ENCODE data around the gene DNAJB5.
"Not testable (repeated sequence)": the region's sequence is repeated elsewhere in the genome, so short reads cannot be mapped to it uniquely, and the experiment has no call there.

Gene DNAJB5

GRCh38 chr9:35000535-35001284, 11.2 kb downstream of the DNAJB5 start:
- DNase-seq (ENCODE audit: low spot score), result peak; percentile 68

- no peak for DNase-seq (ENCODE audit: low spot score)
These were observed 11.7 kb downstream of the DNAJB5 start for GRCh38 chr9:35001285-35001677.

DNA sequence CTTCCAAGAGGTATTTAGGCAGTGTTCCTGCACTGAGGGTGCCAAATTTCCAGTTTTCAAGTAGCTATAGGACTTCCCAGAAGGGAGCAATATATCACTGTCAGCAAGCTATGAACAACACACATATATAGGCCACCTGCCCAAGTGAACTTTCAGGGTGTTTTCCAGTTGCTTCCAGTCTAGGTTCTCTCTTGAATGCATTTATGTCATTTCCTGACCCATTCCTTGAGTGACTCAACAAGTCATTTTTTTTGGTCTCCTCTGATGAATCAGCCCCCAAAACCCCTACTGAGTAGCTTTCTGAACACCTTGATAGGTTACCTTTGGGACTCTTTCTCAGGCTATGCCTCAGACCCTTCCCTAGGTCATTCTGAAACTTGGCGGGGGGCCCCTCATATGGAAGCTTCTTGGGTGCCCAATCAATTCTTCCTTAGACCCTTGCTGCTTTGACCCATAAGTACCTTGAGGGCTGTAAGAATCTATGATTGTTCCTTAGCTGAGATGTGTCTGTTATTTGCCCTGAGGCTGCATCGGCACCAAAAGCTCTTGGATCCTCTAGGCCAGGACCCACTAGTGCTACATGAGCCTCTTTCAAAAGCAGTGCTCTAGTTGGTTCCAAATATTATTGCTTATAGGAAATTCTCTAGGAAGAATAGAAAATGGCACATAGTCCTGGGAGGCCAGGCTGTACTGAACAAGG, 12.4 kb downstream of the DNAJB5 start:
- peak; percentile 2 for DNase-seq (ENCODE audit: low spot score)

- peak; percentile 0 for DNase-seq (ENCODE audit: low spot score)
These were observed 13.1 kb downstream of the DNAJB5 start for GRCh38 chr9:35002623-35003022.

DNA sequence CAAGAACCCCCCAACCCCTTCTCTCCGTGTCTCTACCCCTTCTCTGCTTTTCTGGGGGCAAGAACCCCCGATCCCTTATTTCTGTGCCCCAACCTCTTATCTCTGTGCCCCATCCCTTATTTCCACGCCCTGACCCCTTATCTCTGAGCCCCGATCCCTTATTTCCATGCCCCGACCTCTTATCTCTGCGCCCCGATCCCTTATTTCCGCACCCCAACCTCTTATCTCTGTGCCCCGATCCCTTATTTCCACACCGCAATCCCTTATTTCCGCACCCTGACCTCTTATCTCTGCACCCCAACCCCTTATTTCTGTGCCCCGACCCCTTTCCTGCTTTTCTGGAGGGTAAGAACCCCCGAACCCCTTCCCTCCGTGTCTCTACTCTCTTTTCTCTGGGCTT, 14.8 kb downstream of the DNAJB5 start:
- DNase-seq (ENCODE audit: low spot score), result not testable (repeated sequence)

DNA sequence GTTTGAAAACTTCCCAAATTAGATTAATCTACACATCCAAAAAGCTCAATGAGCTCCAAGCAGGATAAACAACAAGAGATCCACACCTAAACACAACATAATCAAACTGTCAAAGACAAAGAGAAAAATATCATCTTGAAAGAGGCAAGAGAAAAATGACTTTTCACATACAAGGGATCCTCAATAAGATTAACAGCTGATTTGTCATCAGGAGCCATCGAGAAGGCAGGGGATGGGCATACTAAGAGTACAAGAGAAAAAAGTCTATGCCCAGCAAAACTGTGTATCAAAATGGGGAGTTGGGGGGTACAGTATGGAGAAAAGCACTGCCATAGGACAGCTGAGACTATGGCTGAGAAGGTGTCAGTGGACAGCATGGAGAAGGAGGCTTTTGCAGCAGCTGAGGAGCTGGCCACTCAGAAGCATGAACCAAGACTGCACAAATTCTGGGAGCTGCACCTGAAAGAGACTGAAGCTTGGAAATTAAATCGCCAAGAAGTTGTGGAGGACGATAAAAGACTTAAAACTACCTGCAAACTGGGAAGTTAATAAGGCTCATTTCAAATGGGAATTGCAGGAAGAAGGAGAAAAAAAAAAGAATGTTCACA, 20.9 kb downstream of the DNAJB5 start:
- DNase-seq (ENCODE audit: low spot score), result no peak

DNA sequence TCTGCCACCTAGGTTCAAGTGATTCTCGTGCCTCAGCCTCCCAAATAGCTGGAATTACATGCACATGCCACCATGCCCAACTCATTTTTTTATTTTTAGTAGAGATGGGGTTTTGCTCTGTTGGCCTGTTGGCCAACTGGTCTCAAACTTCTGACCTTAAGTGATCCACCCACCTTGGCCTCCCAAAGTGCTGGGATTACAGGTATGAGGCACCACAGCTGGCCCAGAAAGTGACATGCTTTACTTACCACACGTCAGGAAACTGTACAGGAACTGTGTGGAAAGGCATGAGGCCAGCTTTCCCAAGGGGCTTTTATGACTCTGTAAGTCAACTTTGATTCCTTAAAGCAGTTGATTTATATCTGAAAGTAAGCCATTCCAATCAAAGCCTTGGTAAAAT, 25.0 kb downstream of the DNAJB5 start:
- DNase-seq (ENCODE audit: low spot score), result no peak

DNA sequence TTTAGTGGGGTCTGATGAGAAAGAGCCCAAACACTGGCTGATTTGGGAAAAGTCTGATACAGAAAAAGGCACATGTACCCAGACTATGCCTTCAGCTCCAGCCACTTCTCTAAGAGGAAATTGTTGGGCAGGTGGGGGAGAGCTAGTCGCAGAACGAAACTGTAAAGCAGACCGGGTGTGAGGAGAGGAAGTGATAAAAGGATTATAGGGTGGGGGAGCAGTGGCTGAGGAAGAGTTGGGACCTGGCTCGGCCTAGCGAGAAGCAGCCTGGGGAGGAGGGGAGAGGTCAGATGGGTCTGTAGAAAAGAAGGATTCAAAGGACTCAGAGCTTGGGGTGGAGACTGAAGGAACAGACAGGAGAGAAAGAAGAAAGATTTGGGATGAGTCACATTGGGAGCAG, 33.9 kb downstream of the DNAJB5 start:
- not testable (repeated sequence) for DNase-seq (ENCODE audit: low spot score)

GRCh38 chr9:35026671-35027070, 37.1 kb downstream of the DNAJB5 start:
- no peak for DNase-seq (ENCODE audit: low spot score)

GRCh38 chr9:35027374-35027773, 37.8 kb downstream of the DNAJB5 start:
- no peak for DNase-seq (ENCODE audit: low spot score)

DNA sequence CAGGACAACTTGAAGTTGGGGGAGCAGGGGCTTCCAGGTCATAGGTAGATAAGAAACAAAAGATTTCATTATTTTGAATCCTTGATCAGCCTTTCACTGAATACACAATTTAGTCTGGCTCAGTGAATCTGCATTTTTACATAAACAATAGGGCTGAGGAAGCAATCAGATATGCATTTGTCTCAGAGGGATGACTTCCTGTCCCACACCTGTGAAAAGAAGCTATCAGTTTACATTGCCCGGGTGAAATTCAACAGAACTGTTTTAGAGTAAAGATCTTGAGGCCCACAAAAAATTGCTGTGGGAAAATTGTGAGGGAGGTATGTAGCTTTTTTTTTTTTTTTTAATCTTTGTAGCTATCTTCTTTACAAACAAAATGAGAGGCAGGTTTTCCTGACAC, 38.3 kb downstream of the DNAJB5 start:
- no peak for DNase-seq (ENCODE audit: low spot score)

DNA sequence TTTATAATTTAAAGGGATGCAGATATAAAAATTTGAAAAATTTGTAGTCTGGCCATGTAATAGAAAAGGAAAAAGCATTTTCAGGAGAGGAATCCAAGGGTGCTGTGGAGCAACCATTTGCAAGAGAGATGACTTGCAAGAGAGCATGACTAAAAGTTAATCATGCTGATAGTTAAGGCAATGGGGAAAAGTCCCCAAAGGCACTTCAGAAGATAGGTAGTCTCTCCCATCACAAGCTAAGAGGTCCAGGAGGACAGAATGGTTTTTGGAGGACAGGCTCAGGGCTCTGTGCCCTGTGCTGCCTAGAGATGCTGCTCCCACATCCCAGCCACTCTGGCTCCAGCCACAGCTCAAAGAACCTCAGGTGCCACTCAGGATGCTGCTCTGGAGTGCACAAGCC, 38.8 kb downstream of the DNAJB5 start:
- DNase-seq (ENCODE audit: low spot score), result no peak

GRCh38 chr9:35029241-35029640, 39.7 kb downstream of the DNAJB5 start:
- no peak for DNase-seq (ENCODE audit: low spot score)

- DNase-seq (ENCODE audit: low spot score), result no peak
These were observed 40.3 kb downstream of the DNAJB5 start for GRCh38 chr9:35029852-35030251.

DNA sequence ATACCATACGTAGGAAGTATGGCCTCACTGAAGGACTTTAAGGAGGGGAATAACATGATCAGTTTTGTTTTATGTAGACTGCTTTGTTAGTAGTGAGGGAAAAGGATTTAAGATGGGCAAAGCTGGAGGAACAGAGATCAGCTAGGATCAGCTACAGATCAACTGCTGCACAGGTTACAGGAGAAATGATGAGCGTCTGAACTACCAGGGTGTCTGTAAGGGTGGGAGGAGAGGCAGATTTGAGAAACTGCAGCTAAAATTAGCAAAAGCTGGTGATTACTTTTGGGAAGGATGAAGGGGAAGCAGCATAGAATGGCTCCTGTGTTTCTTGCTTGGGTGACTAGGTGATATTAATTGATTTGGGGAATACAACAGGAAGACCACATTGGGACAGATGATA, 43.6 kb downstream of the DNAJB5 start:
- no peak for DNase-seq (ENCODE audit: low spot score)

- no peak for DNase-seq (ENCODE audit: low spot score)
These were observed 46.5 kb downstream of the DNAJB5 start for GRCh38 chr9:35035851-35036701.

DNA sequence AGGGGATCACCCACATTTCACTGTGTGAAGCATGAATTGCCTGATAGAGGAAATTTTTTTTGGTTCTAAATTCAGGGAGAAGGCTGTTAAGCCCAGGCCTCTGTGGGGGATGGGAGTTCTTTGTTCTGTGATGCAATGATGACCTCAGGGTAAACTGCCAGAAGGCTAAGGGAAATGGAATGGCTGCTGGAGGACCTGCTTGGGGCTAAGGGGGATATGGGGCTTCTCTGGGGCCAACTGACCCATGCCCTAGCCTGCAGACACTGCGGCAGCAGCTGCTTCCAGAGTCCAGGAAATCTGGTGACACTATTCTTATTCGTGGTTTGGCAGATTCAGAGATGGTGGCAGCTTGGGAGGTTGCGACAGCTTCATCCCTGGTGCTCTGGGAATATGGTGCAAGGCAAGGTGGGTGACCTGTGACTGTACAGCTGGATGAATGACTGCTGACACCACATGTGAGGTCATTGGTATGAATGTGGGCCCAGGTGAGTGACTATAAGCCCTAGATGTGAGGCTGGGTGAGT, 52.6 kb downstream of the DNAJB5 start:
- DNase-seq (ENCODE audit: low spot score), result peak; percentile 44

- DNase-seq (ENCODE audit: low spot score), result no peak
These were observed 53.5 kb downstream of the DNAJB5 start for GRCh38 chr9:35042891-35043545.

- DNase-seq (ENCODE audit: low spot score), result no peak
These were observed 54.5 kb downstream of the DNAJB5 start for GRCh38 chr9:35044071-35044470.
